Activated CD8-positive, alpha-beta memory T cell treated with anti-CD3 and anti-CD28 coated beads, Interleukin-2, amount 50 U/mL, for 24 hours (primary cell): ENCODE data around the gene CTNND2.

Experiments
- DNase-seq: peaks from one replicate; pipeline ENCODE4 v3.0.0-alpha.2; 2020; ENCODE audit errors: extremely low read depth

CTNND2 gene

DNA sequence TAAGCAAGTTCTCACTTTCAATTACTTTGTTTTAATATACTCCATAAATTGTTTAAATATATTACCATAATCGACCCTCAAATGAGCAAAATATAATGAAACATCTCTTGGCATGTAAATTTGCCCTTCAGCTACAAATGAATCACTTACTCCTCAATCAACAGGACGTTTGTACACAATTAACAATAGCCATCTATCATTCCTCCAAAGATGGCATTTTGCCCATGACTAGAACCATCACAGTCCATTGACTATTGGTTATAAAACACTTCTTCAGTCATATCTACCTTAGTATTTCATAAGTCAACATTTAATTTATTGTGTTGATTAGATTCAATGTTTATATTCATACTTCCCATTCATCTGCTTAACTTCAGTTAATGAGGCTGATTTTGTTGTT, 127.2 kb downstream of the CTNND2 start:
- no peak for DNase-seq

DNA sequence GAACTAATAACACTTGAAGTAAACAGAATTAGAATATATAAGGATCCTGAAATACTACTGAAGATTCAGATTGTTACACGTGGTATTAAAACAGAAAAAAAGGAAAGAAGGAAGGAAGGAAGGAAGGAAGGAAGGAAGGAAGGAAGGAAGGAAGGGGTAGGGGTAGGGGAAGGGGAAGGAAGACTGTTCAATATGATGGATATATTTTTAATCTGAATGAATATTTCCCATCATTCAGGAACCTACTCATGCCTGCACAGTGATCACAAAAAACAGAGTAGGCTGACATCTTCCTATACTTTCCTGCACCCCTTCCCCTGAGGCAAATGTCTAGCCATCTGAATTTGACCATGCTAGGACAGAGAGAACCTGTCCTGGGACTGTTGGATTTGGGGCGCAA, 133.9 kb downstream of the CTNND2 start:
- DNase-seq, result no peak

DNA sequence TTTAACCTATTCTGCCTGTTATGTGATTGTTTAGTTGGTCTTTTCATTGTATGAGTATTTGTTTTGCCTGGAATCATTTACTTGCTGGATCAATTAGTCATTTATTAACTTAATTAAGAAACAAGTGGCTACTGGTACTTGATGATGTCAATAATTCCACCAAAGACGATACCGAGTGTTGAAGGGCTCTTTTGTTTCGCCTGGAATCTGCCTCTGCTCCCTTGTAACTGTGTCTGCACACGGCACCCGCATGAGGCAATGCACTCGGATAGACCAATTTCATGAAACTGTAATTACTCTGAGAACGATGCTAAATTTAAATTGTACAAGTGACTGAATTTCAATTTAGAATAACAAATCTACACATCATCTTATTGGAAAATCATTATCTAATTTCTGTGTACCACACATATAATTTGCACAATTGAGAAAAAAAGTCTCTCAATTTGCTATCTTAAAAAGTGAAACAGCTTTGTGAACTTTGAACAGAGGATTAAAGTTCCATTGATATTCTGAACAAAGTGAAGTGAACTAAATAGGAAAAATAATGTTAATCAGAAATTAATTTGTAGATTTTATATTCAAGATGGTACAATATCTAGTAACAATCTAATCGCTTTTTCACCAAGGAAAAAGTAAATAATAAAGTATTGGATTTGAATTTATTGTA, 143.2 kb downstream of the CTNND2 start:
- no peak for DNase-seq

DNA sequence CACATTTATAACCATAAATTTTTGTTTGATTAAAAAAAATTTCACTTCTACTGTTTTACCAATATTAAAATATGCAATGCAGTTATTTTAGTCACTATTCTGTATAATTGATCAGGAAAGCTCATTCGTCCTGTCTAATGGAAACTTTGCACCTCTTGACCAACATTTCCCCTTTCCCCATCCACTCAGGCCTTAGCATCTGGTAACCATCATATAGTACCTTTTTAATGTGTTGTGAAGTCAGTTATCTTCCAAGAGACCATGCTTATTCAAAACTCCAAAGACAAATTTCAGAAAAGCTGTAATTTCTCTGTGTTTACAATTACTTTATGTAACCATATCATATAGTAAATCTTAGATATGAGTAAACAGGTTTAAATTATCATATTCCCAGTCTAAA, 145.9 kb downstream of the CTNND2 start:
- no peak for DNase-seq

DNA sequence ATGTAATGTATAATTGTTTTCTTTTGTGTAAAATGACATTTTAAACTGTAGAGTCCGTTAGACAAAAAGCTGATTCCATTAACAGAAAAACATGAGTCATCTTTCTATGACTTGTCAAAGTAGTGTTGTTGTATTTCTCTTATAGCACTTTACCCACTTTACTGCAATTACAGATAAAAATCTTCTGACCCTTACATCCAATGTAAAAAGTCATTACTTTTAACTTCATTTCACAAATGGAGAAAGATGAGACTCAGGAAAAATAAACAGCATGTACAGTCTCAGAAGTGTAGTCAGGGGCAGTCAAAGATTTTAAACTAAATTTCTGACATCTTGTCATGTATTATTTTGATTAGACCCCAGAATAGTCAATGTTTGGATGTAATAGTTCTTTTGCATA, 146.6 kb downstream of the CTNND2 start:
- no peak for DNase-seq

DNA sequence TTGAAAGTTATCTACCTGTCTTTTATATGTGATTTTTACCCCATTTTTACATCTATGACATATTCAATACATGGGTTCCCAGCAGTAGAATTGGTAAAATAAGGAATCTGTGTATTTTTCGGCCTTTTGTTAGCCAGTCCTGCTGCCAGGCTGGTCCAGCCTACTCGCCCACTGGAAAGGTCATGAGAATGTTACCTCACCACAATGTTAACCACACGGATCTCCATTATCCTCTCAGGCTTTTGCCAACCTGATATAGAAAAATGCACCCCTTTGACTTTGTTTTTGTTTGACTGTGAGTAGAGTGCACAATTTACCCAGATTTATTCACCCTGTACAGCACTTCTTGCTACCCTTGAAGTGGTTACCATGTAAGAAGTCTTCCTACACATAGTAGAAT, 167.2 kb downstream of the CTNND2 start:
- no peak for DNase-seq

DNA sequence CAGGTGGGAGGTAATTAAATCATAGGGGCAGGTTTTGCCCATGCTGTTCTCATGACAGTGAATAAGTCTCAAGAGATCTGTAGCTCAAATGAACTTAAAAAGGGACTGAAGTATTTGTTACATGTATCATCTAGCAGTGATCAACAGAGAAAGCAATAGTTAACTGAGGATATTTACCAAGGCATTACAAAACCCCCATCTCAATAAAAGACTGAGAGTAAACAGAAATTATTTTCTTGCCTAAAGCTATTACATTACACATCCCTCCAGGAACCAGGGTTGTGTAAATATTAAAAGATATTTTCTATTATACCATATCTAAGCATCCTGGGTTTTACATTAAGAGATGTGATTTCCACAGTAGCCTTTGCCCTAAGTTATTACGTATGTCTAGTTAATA, 169.9 kb downstream of the CTNND2 start:
- no peak for DNase-seq

DNA sequence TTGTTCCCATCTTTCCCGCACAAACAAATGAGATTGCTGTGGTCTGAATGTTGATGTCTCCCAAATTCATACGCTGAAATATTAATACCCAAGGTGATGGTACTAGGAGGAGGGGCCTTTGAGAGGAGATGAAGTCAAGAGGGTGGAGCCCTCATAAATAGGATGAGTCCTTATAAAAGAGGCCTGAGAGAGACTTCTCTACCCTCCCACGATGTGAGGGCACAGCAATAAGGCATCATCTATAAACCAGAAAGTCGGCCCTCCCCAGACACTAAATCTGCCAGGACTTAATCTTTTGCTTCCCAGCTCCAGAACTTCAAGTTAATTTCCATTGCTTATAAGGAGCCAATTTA, 170.4 kb downstream of the CTNND2 start:
- no peak for DNase-seq

DNA sequence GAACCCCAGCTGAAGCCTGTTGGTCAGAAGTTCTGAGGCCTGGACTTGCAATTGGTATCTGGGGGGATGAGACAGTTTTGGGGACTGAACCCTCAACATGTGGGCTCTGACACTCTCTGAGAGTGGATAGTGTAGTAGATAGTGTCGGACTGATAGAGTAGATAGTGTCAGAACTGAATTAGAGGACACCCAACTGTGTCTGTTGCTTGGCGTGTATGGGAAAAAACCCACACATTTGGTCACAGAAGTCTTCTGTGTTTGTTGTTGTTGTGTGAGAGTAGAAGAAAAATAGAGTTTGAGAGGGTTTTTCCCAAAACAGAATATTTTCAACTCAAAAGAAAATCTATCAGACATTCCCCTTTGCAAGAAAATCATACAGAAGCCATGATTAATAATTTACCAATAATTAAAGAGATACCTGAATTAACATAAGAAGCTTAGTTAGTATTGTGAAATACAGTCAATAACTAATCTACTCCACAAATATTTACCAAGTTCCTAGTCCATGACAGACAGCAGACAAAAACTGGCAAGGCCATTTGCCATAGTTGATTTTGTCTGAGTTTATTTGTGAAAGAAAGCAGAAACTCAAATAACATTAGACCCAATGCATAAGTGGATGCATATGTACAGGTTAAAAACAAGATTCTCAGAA, 170.9 kb downstream of the CTNND2 start:
- DNase-seq, result no peak

DNA sequence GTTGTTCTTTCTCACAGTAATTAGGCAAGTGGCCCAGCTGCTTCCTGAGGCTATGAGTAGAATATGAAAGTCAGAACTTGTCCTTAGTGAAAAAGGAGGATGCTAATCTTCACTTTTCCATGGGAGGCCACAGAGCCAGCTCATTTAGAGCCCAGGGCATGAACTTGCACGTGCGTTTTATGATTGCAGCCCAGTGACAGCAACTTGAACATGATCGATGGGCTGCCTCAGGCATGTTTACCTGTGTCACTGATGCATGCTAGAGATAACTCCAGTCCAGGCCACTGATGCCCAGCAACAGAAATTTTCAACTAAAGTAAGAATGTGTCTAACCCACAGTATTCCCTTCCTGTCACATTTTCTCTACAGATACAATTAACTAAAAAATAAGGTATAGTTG, 179.3 kb downstream of the CTNND2 start:
- DNase-seq, result no peak

DNA sequence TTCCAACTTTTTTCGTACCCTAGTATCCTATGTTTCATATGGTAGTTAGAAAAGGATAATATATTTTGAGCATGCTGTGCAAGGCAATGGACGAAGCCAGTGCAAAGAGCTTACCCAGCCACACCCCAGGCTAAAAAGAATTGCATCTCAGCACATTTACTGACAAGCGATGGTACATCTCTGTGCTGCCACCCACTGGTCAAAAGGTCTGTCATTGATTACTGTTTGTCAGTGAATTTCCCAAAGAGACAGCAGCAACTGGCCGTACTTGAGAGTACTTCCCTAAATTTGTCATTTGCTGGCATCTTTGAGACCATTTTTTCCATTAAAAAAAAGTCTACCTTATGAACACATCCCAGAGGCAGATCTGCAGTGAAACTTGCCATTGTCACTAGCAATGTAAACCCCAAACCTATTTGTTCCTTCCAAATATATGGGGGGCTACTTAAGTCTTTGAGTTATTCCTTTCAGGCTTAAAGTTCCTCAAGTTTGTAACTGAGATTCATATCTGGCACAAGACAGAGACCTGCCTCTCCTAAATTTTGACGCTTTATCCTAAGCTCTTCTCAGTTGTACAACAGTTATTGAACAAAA, 184.3 kb downstream of the CTNND2 start:
- no peak for DNase-seq

DNA sequence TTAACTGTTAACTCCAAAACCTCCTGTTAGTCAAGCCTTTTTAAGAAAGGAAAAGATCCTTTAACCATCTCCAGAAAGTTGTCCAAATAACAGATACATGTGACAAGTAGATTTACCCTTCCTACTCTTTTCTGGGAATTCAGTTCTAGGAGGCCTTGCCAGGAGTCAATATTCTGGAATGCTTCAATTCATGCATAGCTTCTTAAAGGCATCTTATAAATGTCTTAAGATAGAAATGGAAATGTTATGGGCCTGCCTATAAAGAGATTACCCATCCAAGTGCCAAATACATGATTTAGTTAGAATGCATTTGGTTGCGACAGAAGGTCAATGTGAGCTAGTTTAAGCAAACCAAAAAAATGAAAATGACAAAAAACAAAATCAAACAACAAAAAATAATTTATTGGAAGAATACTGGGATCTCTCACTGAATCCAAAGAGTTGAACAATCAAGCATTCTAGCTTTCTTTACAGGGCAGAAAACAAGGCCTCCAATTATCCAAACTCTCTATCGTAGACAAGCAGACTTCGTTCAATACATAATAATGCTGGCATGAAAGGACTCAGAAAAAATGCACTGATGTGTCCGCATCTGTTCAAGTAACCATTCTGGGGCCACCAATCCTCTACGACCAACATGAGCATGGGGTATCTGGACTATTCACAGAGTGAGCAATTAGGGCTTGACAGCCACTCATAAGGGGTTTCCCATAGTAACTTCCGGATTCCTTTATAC, 188.6 kb downstream of the CTNND2 start:
- DNase-seq, result no peak

DNA sequence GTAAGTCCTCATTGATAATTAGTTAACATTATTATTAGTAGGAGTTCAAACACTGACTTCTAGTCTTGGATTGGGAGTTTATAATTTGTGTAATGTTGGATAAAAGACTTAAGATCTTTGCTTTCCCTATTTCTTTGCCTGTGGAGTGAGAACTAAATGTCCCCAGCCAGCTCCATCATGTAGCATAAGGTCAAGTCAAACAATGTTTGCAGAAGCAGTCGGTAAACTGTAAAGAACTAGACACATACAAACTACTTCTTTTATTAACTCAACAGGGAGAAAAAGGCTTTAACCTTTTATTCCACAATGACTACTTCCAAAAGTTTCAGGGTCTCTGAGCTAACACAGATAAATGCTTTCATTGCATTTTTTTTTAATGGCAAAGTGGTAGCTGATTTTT, 192.3 kb downstream of the CTNND2 start:
- no peak for DNase-seq

DNA sequence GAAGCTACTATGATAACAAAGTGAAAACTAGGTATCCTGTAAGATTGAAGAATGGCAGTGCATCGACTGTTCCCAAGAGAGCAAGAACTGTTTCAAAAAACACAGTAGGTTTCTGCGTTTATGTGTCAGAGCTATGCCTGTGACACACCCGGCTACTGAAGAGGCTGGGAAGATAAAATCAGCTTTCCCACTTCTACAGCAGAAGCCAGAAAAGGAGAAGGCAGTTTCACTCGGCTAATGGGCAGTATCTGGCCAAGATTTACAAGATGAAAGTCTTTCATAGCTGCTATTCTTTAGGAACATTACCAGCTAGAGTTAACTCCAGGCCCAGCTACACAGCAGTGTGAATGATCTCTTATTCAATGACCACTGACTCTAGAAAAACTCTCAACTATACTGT, 195.2 kb downstream of the CTNND2 start:
- DNase-seq, result no peak

DNA sequence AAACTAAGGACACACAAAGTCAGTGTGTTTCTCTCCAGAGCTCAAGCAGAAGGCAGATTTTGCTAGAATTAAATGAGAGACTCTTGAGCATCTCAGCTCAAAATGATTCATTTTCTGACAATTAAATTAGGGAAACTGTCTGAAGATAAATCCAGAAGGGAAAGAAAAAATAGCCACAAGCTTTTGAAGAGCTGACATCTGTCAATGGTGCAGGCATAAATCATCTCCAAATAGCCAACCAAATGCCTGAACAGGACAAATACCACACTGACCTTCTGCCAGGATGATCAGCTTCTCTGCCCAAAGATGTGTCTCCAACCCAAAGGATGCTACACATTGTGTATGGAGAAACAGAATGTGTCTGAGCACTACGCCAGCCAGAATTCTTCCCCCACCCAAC, 199.3 kb downstream of the CTNND2 start:
- no peak for DNase-seq

DNA sequence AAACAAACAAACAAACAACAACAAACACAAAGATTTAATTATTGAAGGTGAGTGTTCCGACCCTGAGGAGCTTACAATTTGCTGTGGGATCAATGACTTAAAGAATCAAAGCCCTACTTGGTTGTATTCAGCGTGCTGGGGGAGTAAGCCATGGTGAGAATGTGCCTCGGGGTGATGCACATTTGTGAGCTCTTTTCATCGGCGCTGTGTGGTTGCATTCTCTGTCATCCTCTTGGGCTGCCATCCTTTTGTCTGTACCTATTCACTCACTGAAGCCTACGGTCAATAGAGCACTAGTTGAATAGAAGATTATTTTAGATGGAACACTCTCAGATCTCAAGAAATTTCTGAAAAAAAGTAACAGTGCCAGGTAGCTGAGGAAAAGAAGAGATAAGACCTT, 203.9 kb downstream of the CTNND2 start:
- DNase-seq, result no peak

DNA sequence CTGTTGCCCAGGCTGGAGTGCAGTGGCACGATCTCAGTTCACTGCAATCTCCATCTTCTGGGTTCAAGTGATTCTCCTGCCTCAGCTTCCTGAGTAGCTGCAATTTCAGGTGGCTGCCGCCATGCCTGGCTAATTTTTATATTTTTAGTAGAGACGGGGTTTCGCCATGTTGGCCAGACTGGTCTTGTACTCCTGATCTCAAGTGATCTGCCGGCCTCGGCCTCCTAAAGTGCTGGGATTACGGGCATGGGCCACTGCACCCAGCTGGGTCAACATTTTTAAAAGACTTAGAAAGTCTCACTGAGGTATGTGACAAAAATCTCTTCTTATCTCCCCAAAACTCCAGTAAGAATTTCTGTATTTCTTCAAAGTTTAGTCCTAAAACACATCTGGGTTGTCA, 211.6 kb downstream of the CTNND2 start:
- no peak for DNase-seq

DNA sequence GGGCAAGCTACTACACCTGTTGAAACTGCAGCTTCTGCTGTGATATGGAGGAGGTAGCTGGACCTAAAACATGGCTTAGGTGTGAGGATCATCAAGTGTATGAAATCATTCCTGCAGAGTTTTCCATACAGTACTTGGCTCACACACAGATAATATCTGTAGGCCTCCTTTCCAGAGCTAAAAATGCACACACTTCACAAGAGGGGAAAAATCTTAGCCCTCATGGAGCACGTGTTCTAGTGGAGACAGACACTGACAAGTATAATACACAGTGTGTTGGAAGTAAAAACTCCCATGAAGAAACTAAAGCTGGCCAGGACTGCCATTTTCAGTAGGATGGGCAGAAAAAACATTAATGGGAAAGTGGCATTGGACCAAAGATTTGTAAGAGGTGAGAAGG, 216.7 kb downstream of the CTNND2 start:
- no peak for DNase-seq

DNA sequence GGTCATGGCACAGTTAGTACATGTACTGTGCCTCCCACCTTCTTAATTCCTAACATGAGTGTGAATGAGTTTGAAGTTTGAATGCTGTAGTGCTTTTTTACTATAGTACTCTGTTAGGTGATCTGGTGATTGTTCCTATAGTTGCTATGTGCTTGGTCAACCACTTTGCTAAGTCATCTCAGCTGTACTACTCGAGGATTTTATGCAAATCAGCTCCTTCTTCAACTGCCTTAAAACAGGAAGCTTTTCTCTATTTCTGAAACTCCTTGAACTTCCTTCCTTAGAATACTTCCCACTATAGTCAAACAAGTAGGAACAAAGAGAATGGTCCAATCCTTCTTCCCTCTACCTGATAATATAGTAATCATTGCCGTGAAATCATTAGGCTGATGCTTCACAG, 219.6 kb downstream of the CTNND2 start:
- DNase-seq, result no peak

DNA sequence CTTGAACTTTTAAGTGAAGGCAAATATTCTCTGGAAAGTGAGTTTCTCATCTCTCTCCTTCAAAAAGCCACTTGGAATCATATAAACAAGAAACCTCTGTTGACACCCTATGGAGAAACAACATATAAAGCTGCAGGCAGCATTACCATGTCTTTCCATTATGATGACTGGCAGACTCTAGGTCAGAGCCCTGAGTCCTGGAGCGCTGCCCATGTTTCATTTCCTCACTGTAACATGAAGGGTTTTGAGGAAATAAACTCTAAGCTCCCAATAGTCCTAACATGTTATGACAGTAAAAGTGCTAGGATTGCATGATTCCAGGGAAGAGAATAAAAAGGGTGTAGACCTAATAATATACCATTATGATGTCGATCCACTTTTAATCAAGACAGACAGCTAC, 220.6 kb downstream of the CTNND2 start:
- DNase-seq, result no peak

DNA sequence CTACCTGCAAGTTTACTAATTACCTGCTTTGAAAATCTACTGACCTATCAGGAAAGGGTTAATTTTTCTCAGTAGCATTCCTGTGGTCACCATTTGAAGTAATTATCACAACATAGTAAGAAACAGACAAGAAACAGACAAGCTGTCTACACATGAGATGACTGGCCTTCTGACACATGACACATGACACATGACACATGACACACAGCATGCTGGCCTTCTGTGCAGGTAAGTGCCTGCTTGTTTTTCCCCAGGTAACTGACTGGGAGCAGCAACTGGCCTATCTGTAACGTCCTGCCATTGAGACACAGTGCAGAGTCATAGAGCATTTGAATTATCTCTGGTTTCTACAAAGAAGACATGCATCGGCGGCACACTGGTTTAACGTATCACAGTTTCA, 222.4 kb downstream of the CTNND2 start:
- no peak for DNase-seq

DNA sequence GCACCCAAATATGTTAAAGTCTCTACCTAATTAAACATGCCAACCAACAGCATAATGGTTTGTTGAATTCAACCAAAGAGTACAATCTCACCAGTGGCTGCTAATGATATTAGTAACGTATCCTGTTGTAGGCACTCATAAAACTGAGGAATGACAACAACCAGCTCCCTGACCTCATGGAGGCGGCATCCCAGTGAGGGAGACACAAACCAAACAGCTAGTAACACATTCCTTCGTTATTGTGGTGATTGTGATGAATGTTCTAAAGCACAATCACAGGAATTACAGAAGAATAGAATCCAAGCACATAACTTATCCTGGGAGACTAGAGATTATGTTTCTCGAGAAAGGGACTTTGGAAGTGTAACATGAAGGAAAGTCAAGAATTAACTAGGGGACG, 224.6 kb downstream of the CTNND2 start:
- DNase-seq, result no peak

DNA sequence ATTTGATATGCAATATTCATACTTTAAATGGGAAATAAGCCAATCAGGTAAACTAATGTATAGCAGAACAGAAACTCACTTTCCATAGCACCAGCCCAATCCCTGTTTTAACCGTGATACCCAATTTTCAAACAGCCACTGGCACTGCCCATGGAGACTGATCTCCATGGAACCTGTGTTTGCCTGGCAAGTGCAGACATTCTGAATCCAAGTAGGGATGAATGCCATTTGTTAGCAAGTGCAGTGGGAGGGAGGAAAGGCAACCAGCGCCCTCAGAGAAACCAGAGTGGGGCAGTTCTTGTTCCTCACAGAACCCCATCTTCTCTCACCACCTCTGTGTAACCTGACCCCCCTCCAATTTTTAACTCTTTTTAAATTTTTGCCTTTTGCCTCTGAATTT, 229.1 kb downstream of the CTNND2 start:
- DNase-seq, result no peak
